PC-9 (cell line): ENCODE data around the gene DLL4. TPM values are rescaled to one million over a fixed set of nuclear protein-coding genes. Genes with fewer than 3 reads are reported as not detected.

Experiments used
- BruUV-seq: library from RNA; stranded (reverse); fragments of 400-500 nt; replicated peaks from 2 replicates; lab custom pipeline; 2021; lab: Mats Ljungman, UMichigan
- CTCF ChIA-PET: fragments of 300-600 bp; sonication (Branson Sonifier 250); formaldehyde crosslinking; loops from one replicate; lab custom pipeline; 2022; ENCODE audit warnings: antibody characterized with exemption; lab: Charles Lee
- POLR2A ChIA-PET: fragments of 300-600 bp; sonication (Branson Sonifier 250); formaldehyde crosslinking; loops from one replicate; lab custom pipeline; 2022; ENCODE audit warnings: antibody characterized with exemption; ENCODE audit not compliant: unreplicated experiment; lab: Charles Lee
- DNase-seq, 2 experiments: peaks; one replicate each; pipeline versions ENCODE4 v3.0.0 to v3.0.0-alpha.2; 2015 to 2022; ENCODE audit warnings: mixed read lengths in 1 of 2
- H2AFZ ChIP-seq: fragments of 200-600 bp; sonication (generic); 2 replicates; pipeline ENCODE4 v1.8.1; 2017; ENCODE audit warnings: antibody characterized with exemption
- H3F3A ChIP-seq: fragments of 200-600 bp; sonication (generic); 2 replicates; pipeline ENCODE4 v1.8.1; 2017; ENCODE audit warnings: antibody characterized with exemption, mild to moderate bottlenecking, low read depth; ENCODE audit not compliant: insufficient read depth
- H3K27ac ChIP-seq: fragments of 200-600 bp; sonication (generic); 2 replicates; pipeline ENCODE4 v1.6.1; 2016; ENCODE audit warnings: mixed run types
- H3K27me3 ChIP-seq: fragments of 200-600 bp; sonication (generic); 2 replicates; pipeline ENCODE4 v1.6.1; 2016; ENCODE audit warnings: low read depth, mixed run types; ENCODE audit not compliant: insufficient read depth
- H3K36me3 ChIP-seq: fragments of 200-600 bp; sonication (generic); 2 replicates; pipeline ENCODE4 v1.6.1; 2016; ENCODE audit warnings: low read depth, mixed run types
- H3K4me1 ChIP-seq: fragments of 200-600 bp; sonication (generic); replicated peaks from 2 replicates; pipeline ENCODE4 v1.6.1; 2016; ENCODE audit warnings: mixed run types; ENCODE audit not compliant: insufficient read depth
- H3K4me2 ChIP-seq: fragments of 200-600 bp; sonication (generic); 2 replicates; pipeline ENCODE4 v1.6.1; 2017; ENCODE audit warnings: mixed run types
- H3K4me3 ChIP-seq: fragments of 200-600 bp; sonication (generic); 2 replicates; pipeline ENCODE4 v1.6.1; 2016; ENCODE audit warnings: mixed run types
- H3K79me2 ChIP-seq: fragments of 200-600 bp; sonication (generic); 2 replicates; pipeline ENCODE4 v1.6.1; 2017; ENCODE audit warnings: low read depth, mixed run types
- H3K9me2 ChIP-seq: fragments of 200-600 bp; sonication (generic); 2 replicates; pipeline ENCODE4 v1.8.1; 2017; ENCODE audit warnings: mild to moderate bottlenecking; ENCODE audit not compliant: insufficient read depth
- H3K9me3 ChIP-seq: fragments of 200-600 bp; sonication (generic); 2 replicates; pipeline ENCODE4 v1.8.1; 2016; ENCODE audit warnings: low read depth; ENCODE audit not compliant: insufficient read depth
- H4K20me1 ChIP-seq: fragments of 200-600 bp; sonication (generic); 2 replicates; pipeline ENCODE4 v1.8.1; 2017; ENCODE audit not compliant: insufficient read depth
- CTCF ChIP-seq: fragments of 200-600 bp; sonication (generic); conservative IDR thresholded peaks from 2 replicates; pipeline ENCODE4 v1.6.1; 2017; ENCODE audit warnings: mixed run types, antibody characterized with exemption, mild to moderate bottlenecking, moderate library complexity
- EZH2 ChIP-seq: fragments of 200-600 bp; sonication (generic); IDR thresholded peaks from 2 replicates; pipeline ENCODE4 v1.8.0; 2017; ENCODE audit warnings: antibody characterized with exemption, low read depth
- intact Hi-C: fragments of 100-400 bp; cut with micrococcal nuclease; formaldehyde crosslinking; loops from one replicate; pipeline ENCODE4 v1.10.0; 2022; ENCODE audit not compliant: unreplicated experiment
- total RNA-seq: library from RNA; stranded (reverse); gene quantifications from 2 replicates; pipeline ENCODE4 v1.2.3, GENCODE V29; 2021

Gene DLL4
- total RNA-seq, 1 experiment from 2014 or later: 0.48 TPM

- no peaks in the 10 kb centered on the region for H3K4me1 ChIP-seq
- H3K36me3 ChIP-seq: no peaks in the 10 kb centered on the region
- H3K9me2 ChIP-seq: no peaks in the 10 kb centered on the region
- ChIA-PET CTCF (interaction anchor here (0.6 kb wide), 1 partner anchor 27 kb away, joined by 3 read pairs; no protein-coding TSS in a partner anchor), POLR2A (no interaction called here)
- no peaks in the 10 kb centered on the region for H3F3A ChIP-seq
- H4K20me1 ChIP-seq: no peaks in the 10 kb centered on the region
- H2AFZ ChIP-seq: no peak overlapping the region
- no TSS peak for BruUV-seq
- H3K27ac ChIP-seq: no peak overlapping the region
- no peaks in the 10 kb centered on the region for H3K9me3 ChIP-seq
- TF ChIP-seq EZH2 (no peak), CTCF (no peak)
- no peak for DNase-seq
- no peak overlapping the region for H3K4me2 ChIP-seq
- intact Hi-C loops: no loop called here
- no peaks in the 10 kb centered on the region for H3K27me3 ChIP-seq
- no peaks in the 10 kb centered on the region for H3K79me2 ChIP-seq
- H3K4me3 ChIP-seq: no peak overlapping the region
These were observed 40.2 kb downstream of the DLL4 start for GRCh38 chr15:40969363-40969762.

- Histone ChIP-seq H3K4me1 (no peaks in the 10 kb centered on the region), H4K20me1 (no peaks in the 10 kb centered on the region), H3K27me3 (no peaks in the 10 kb centered on the region), H2AFZ (no peak overlapping the region), H3K36me3 (no peaks in the 10 kb centered on the region), H3K4me3 (no peak overlapping the region), H3F3A (no peaks in the 10 kb centered on the region), H3K9me3 (no peaks in the 10 kb centered on the region), H3K4me2 (no peak overlapping the region), H3K9me2 (no peaks in the 10 kb centered on the region), H3K27ac (no peak overlapping the region), H3K79me2 (no peaks in the 10 kb centered on the region)
- TF ChIP-seq EZH2 (no peak), CTCF (no peak)
- POLR2A ChIA-PET: interaction anchor here (0.6 kb wide), 2 partner anchors 17 to 442 kb away, joined by 3 to 5 read pairs; no protein-coding TSS in a partner anchor
- DNase-seq: no peak
- no TSS peak for BruUV-seq
- intact Hi-C loops: no loop called here
- CTCF ChIA-PET: interaction anchor here (0.5 kb wide), 1 partner anchor 349 kb away, joined by 5 read pairs; no protein-coding TSS in a partner anchor
These were observed 45.7 kb downstream of the DLL4 start for GRCh38 chr15:40974879-40975278.

- Histone ChIP-seq H3K4me3 (no peak overlapping the region), H2AFZ (no peak overlapping the region), H3K9me2 (no peaks in the 10 kb centered on the region), H3K4me1 (no peaks in the 10 kb centered on the region), H3K4me2 (no peak overlapping the region), H3K27me3 (no peaks in the 10 kb centered on the region), H4K20me1 (no peaks in the 10 kb centered on the region), H3K9me3 (no peaks in the 10 kb centered on the region), H3F3A (no peaks in the 10 kb centered on the region), H3K79me2 (no peaks in the 10 kb centered on the region), H3K27ac (no peak overlapping the region), H3K36me3 (no peaks in the 10 kb centered on the region; the same call in 1 of the 2 replicates)
- ChIA-PET POLR2A (no interaction called here), CTCF (no interaction called here)
- intact Hi-C loops: no loop called here
- DNase-seq: no peak
- TF ChIP-seq CTCF (no peak), EZH2 (no peak)
- no TSS peak for BruUV-seq
These were observed 47.7 kb downstream of the DLL4 start for GRCh38 chr15:40976819-40977218.
